ENCODE measurements around the gene MARCO. TPM values are rescaled to one million over a fixed set of nuclear protein-coding genes. Genes with fewer than 3 reads are reported as not detected.

Gene MARCO
- not detected in 2 replicates for total RNA-seq
- polyA plus RNA-seq, result not detected in 2 replicates
- polyA plus RNA-seq (2011; cell fraction: cytosol; rRNA removed), result not detected in 2 replicates
- not detected in 2 replicates for polyA plus RNA-seq (2011; cell fraction: nucleus; rRNA removed)
- not detected in 2 replicates for polyA plus RNA-seq (2012)
- polyA minus RNA-seq, result not detected in 2 replicates
- polyA minus RNA-seq (2011; cell fraction: cytosol; rRNA and poly(A)+ RNA removed), result not detected
- polyA minus RNA-seq (2011; cell fraction: nucleus; rRNA and poly(A)+ RNA removed), result not detected in 2 replicates
- Bru-seq, nascent RNA, result not detected
- BruChase-seq, experiment 1, labeled RNA remaining after a 6-hour chase, result not detected
- not detected for BruChase-seq, experiment 2, labeled RNA remaining after a 2-hour chase
- long read RNA-seq, result 0 reads

- POLR2A ChIA-PET, result no interaction called here
- CTCF ChIA-PET, result no interaction called here
- intact Hi-C loops (cut with micrococcal nuclease), result no loop called here
Measured at GRCh38 chr2:118942031-118942430, at the start of gene MARCO. TSS of gene MARCO (plus strand) at chr2:118942194. CDS start at chr2:118942301, 107 bp downstream.

More at GRCh38 chr2:118942031-118942430, at the start of gene MARCO:
- no peaks in the 10 kb centered on the region for H3K4me1 ChIP-seq (ENCODE audit: control insufficient read depth, extremely low read depth, insufficient read depth, low read length)
- no peak within 1 kb of the TSS for H3K4me3 ChIP-seq (replicated peaks in 1 of 3; ENCODE audit: insufficient read depth in 1 of 3, low read depth in 1 of 3, low read length in 3 of 3)
- H3K36me3 ChIP-seq (ENCODE audit: control insufficient read depth in 2 of 2, extremely low read depth in 1 of 2, insufficient read depth in 2 of 2, low read length in 2 of 2), result no peaks in the 10 kb centered on the region
- H3K27ac ChIP-seq (ENCODE audit: insufficient read depth, low read depth, low read length), result no peak within 1 kb of the TSS
- BruUV-seq (replicated peaks), result no TSS peak
- H3K9me1 ChIP-seq (replicated peaks; ENCODE audit: control insufficient read depth, extremely low read depth, insufficient read depth, low read length), result no peaks in the 10 kb centered on the region
- no peaks in the 10 kb centered on the region for H3K9me3 ChIP-seq (replicated peaks; ENCODE audit: control insufficient read depth, insufficient read depth, low read length)
- TF ChIP-seq MYC (IDR thresholded peaks at IDR 0.05; ENCODE audit: low read depth, low read length), result no peak
- no peak for TF ChIP-seq POLR2AphosphoS5 (IDR thresholded peaks at IDR 0.05; ENCODE audit: insufficient read depth, low read depth, low read length)
- TF ChIP-seq EZH2 (IDR thresholded peaks at IDR 0.05; ENCODE audit: borderline replicate concordance, low read depth, low read length, severe bottlenecking), result no peak
- no peak for TF ChIP-seq GATA2 (IDR thresholded peaks at IDR 0.05; ENCODE audit: insufficient read depth, insufficient read length, low read depth, low read length)
- TF ChIP-seq FOS (IDR thresholded peaks at IDR 0.05; ENCODE audit: borderline replicate concordance, insufficient read depth, low read length), result no peak
- no peak for TF ChIP-seq POLR2A (IDR thresholded peaks at IDR 0.05; ENCODE audit: low read depth, low read length)
- no peak for TF ChIP-seq JUN (IDR thresholded peaks at IDR 0.05; ENCODE audit: borderline replicate concordance, insufficient read depth, insufficient read length, low read depth)
- TF ChIP-seq MAX (IDR thresholded peaks at IDR 0.05; ENCODE audit: insufficient read depth, insufficient read length), result no peak
- no peak for TF ChIP-seq CTCF (IDR thresholded peaks at IDR 0.05; ENCODE audit: extremely low read depth in 1 of 2, insufficient read depth in 1 of 2, low read depth in 1 of 2, low read length in 2 of 2)
- dilution Hi-C loops (cut with MboI; ENCODE audit: extremely low pct_ligation_motif_present, low sequenced_read_pairs), result no loop called here
- no peak for FAIRE-seq
- DNase-seq (ENCODE audit: low read depth, low spot score), result no peak
- no peak within 1 kb of the TSS for H3K4me2 ChIP-seq (ENCODE audit: insufficient read depth, low read length)
- H3K79me2 ChIP-seq (ENCODE audit: control insufficient read depth, insufficient read depth, low read length), result no peaks in the 10 kb centered on the region
- H2AFZ ChIP-seq (ENCODE audit: low read depth, low read length), result no peak within 1 kb of the TSS
- no peak within 1 kb of the TSS for H3K9ac ChIP-seq (replicated peaks; ENCODE audit: extremely low read depth, insufficient read depth, low read length)
- no peaks in the 10 kb centered on the region for H4K20me1 ChIP-seq (replicated peaks; ENCODE audit: control insufficient read depth, extremely low read depth, insufficient read depth, low read length)
- H3K27me3 ChIP-seq (ENCODE audit: control insufficient read depth in 2 of 2, insufficient read depth in 2 of 2, low read length in 2 of 2), result no peaks in the 10 kb centered on the region
